Ecto neural progenitor cell (in vitro differentiated cells): Measurements from ENCODE around the gene B3GALT6.
"Not testable (repeated sequence)": the region's sequence is repeated elsewhere in the genome, so short reads cannot be mapped to it uniquely, and the experiment has no call there.

Experiments used
- DNase-seq: peaks from one replicate; pipeline ENCODE4 v3.0.0-alpha.2; 2018; ENCODE audit warnings: low spot score

Gene B3GALT6

GRCh38 chr1:1245178-1245816 lies 13.3 kb downstream of the B3GALT6 start:
- DNase-seq: no peak

DNA sequence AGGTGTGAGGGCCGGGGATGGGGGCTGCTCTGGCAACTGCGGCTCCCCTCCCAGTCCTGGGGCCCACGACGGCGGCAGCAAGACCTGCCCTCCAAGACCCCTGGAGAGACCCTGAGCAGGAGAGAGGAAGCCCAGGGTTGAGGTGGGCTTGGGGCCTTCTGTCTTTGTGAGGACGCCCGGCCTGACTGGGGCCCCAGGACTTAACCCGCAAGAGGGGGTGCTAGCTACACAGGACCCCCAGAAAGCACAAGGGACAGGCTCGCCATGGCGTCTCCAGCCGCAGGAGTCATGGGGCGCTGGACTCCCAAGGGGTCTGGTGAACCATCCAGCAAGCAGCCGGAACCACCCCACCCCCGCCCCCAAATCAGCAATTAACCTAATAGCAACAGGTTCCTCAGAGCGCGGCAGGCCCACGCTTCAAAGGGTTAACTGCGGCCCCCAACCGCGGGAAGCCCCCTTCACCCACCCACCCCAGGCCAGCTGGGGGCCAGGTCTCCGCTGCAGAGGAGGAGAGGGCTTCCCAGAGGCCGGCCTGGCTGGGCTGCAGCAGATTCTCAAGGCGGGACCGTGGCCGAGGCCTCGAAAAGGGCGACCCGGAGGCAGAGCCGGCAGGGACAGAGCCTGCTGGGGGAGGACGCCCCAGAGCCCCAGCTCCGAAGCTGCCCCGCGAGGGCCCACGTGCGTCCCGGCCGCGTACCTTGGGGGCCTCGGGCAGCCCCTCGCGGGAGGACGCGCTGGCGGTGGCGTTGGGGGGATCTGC lies 14.0 kb downstream of the B3GALT6 start:
- DNase-seq: no peak

GRCh38 chr1:1246577-1247340 lies 14.7 kb downstream of the B3GALT6 start, which contains the start of gene C1QTNF12:
TSS of gene C1QTNF12 (minus strand) at chr1:1246722. CDS start at chr1:1246690, 32 bp downstream.
- DNase-seq: no peak

DNA sequence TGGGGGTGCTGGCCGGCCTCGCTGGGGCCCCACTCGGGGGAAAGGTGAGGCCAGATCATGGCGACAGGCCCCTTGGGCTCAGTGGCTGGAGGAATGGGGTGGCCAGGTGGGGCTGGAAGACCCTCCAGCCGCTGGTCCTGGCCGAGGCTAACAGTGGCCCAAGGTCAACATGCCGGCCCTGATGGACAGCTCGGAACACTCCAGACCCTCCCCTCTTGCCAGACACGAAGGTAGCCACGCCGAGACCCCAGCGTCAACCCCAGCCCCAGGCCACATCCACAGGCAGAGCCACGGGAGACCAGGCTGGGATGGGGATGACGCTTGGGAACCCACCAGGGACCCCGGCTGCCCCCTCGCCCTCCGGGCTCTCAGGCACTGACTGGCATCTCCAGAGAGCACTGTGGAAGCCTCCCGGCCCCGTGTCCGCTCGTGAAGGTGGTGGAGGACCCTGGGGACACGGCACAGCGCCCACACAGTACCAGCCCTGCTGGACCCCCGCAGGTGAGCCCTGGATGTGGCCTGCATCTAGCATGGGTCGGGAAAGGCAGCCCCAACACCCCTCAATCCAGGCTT lies 15.4 kb downstream of the B3GALT6 start:
- no peak for DNase-seq

GRCh38 chr1:1248009-1248913 lies 16.2 kb downstream of the B3GALT6 start:
- DNase-seq: not testable (repeated sequence)

DNA sequence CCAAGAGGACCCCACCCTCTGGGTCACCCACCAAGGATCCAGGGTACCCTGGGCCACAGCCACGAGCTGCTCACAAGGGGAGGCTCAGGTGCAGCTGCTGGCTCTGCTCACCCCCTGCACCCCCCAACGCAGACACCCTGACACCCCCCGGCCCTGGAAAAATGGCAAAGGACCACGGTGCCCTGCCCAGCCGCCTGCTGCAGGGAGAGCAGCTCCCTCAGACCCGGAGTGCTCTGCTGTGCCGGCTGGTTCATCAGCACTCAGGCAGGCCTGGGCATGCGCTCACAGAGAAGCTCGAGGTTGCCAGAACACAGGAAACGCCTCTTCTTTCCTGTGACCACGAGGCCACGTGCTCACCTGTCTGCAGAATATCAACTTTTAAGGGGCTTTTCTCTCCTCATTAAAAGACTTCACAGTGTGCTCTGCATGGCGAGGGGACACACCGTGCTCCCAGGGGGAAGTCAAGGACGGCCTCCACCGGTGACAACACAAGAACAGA lies 18.8 kb downstream of the B3GALT6 start:
- DNase-seq: no peak

DNA sequence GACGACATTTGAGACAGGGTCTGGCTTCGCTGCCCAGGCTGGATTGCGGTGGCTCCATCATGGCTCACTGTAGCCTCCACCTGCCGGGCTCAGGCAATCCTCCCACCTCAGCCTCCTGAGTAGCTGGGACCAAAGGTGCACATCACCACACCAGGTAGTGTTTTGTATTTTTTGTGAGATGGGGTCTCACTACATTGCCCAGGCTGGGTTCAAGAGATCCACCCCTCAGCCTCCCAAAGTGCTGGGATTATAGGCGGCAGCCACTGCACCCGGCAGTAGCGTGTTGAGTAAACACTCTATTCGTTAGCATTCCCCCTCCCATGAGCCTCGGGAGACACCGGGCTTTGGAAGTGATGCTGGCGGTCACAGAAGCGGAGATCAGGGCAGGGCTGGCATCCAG lies 21.3 kb downstream of the B3GALT6 start:
- no peak for DNase-seq

DNA sequence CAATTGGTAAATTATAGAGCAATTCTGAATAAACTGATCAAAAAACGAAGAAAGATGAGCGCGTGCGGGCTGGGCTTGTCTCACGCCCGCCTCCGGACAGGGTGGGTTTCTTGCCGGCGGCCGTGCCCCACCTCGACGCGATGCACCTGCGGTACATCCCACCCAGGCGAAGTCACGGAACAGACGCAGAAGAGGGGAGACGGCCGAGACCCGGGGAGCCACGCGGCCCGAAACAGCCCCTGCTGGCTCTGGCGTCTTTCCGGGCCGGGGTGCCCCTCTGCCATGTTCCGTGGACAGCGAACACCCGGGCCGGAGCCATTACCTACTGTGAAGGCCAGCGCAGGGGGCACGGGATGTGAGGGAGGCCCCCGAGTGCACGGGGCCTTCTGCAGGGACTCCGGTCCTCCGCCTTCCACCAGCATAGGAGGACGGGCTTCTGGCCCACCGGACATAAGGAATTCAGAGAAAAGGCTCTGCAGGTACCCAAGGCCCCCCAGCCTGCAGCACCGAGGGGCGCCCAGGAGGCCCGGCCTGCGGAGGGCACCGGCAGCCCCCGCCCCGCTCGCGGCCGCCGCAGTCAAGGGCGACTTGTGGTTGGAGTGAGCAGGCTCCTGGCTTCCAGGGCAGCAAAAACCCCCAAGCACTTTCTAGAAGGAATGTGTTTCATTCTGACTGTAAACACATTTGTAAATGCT lies 22.1 kb downstream of the B3GALT6 start:
- DNase-seq: no peak

- no peak for DNase-seq
Observed at GRCh38 chr1:1254667-1254998, 22.6 kb downstream of the B3GALT6 start.

GRCh38 chr1:1255078-1255477 lies 23.0 kb downstream of the B3GALT6 start:
- DNase-seq: no peak

- no peak for DNase-seq
Observed at GRCh38 chr1:1255611-1256010, 23.6 kb downstream of the B3GALT6 start.

- no peak for DNase-seq
Observed at GRCh38 chr1:1256956-1257871, 25.2 kb downstream of the B3GALT6 start.

DNA sequence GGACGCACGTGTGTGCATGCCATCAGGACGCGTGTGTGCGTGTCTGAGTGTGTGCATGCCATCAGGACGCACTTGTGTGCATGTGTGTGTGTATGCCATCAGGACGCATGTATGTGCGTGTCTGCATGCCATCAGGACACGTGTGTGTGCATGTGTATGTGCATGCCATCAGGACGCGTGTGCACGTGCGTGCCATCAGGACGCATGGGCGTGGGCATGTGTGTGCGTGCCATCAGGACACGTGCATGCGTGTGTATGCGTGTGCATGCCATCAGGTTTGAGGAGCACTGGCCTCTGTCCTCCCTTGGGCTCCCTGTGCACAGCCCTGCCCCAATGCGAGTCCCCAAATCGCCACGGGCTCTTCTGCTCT lies 27.1 kb downstream of the B3GALT6 start:
- no peak for DNase-seq

DNA sequence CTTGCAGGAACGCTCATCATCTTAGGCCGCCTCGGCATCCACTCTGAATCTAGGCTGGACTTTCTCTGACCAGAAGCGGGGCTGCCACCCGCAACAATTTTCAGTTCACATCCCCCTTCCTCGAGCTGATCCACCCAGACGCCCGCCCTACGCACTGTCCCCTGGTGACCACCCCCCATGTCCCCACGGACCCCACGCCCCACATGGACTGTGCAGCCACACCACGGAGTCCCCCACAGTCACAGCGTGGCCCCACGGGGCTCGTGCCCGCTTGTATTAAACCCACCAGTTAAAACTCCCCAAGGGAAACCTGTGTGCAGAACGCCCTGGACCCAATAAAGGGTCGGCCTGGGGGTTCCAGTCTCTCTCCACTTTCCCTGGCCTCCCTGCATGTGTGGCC lies 27.5 kb downstream of the B3GALT6 start:
- DNase-seq: no peak

DNA sequence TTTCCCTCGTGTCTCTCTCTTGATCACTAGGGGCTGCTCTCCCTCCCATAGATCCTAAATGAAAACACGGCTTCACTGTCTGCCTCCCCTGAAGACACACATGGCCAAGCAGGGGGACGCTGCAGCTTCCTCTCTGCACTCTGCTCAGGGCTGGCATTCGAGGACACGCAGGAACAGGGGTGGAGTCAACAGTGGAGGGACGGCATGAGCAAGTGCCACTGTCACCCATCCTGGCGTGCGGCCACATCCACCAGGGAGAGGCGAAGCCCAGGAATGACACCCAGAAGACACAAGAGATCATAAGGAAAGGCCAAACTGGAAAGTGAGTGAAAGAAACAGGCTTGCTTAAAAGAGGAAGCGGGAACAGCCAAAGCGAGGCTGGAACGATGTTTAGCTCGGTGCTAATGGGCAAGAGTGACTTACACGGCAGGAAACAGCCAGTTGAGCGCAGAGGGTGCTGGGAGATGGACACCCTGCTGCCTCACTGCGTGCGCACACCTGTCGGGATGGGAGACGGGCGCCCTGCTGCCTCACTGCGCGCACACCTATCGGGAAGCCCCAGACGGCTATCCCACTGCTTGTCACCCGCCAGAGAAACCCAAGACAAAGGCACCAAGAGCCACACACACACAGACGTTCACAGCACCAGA lies 28.0 kb downstream of the B3GALT6 start:
- DNase-seq: no peak

DNA sequence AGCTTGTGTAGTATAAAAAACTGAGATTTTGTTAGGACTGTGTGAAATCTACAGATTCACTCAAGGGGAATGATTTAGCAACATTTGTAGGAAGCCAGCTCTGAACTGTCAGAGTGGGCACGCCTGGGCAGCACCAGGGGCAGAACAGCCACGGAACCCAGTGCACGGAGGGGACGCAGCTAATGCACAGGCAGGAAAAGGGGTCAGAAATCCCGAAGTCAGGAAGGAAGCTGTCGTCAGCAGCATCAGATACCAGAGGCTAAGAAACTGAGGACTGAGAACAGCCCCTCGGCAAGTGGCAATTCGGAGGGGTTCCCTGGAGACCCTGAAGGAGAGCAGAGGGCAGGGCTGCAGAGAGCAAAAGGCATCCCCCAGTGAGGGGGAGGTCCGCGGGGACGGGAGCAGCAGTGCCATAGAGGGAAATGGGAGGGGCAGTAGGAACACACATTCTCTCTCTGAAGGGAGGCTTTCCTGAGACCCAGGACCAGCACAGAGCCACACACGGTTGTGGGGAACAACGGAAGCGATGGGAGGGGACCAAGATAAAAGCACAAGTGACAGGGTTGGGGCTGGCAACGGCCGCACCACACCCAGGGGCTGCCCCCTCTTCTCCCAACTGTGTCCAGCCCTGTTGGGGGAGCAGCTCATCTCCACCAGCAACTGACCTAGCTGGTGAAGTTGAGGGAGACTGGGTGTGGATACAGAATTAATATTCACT lies 29.0 kb downstream of the B3GALT6 start:
- no peak for DNase-seq

DNA sequence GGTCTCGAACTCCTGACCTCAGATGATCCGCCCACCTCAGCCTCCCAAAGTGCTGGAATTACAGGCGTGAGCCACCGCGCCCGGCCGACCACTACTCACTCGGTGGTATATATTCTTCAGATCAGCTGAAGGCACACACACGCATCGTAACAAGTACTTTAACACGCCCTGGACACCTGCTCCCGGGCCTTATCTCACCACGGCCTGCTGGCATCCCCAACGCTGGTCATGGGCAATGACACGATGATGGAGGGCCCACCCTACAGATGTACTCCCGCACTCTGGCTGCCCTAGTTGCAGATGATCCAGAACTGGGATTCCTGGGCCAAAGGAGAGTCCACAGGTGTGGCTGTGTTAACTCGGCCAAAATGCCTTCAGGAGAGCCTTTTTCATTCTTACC lies 30.0 kb downstream of the B3GALT6 start:
- no peak for DNase-seq

GRCh38 chr1:1262758-1263157 lies 30.7 kb downstream of the B3GALT6 start:
- DNase-seq: no peak

GRCh38 chr1:1264026-1264425 lies 32.0 kb downstream of the B3GALT6 start:
- DNase-seq: no peak
